ENCODE measurements around the gene RIN3. TPM values are rescaled to one million over a fixed set of nuclear protein-coding genes. Genes with fewer than 3 reads are reported as not detected.

RIN3 gene
- total RNA-seq, 3 donors from 2014 or later (not counting 1 experiment from before 2014, with no cell fraction given), result 248 to 289 (median 282) TPM

- H3K27ac Mint-ChIP-seq, result no peak overlapping the region
- no peak for DNase-seq
- peaks cover 25% of the 10 kb centered on the region for H3K4me1 ChIP-seq (ENCODE audit: control insufficient read depth, insufficient read depth, low read length)
- intact Hi-C loops (cut with micrococcal nuclease), result no loop called here
- 96% methylated on average over 9 of the region's 9 CpGs for WGBS (ENCODE audit: insufficient coverage)
- H3K27ac ChIP-seq (ENCODE audit: low read length), result no peak overlapping the region
- no peaks in the 10 kb centered on the region for H3K9me3 Mint-ChIP-seq
- H3K4me3 ChIP-seq (ENCODE audit: low read length), result no peak overlapping the region
- H3K4me1 Mint-ChIP-seq, result peaks cover 2 to 12% of the 10 kb centered on the region in 2 donors
- no peaks in the 10 kb centered on the region for H3K27me3 Mint-ChIP-seq (ENCODE audit: low read depth in 2 of 2)
- H3K36me3 Mint-ChIP-seq, result no peaks in the 10 kb centered on the region
- ATAC-seq, result no peak
- H3K36me3 ChIP-seq (ENCODE audit: control insufficient read depth, insufficient read depth, low read length), result no peaks in the 10 kb centered on the region
- no peaks in the 10 kb centered on the region for H3K9me3 ChIP-seq (ENCODE audit: control insufficient read depth, insufficient read depth, low read length)
- no peak for TF ChIP-seq CTCF (IDR thresholded peaks at IDR 0.05)
- no peak overlapping the region for H3K4me3 Mint-ChIP-seq
- no peaks in the 10 kb centered on the region for H3K27me3 ChIP-seq (ENCODE audit: control insufficient read depth, insufficient read depth, low read length)
Measured at GRCh38 chr14:92502541-92503286, 10.9 kb upstream of the RIN3 start.

- no peak overlapping the region for H3K27ac ChIP-seq (ENCODE audit: low read length)
- no peaks in the 10 kb centered on the region for H3K36me3 ChIP-seq (ENCODE audit: control insufficient read depth, insufficient read depth, low read length)
- no peak overlapping the region for H3K4me3 ChIP-seq (ENCODE audit: low read length)
- Mint-ChIP-seq H3K27ac (no peak overlapping the region), H3K9me3 (no peaks in the 10 kb centered on the region), H3K4me1 (peaks cover 0 to 12% of the 10 kb centered on the region in 2 donors), H3K27me3 (ENCODE audit: low read depth in 2 of 2) (no peaks in the 10 kb centered on the region), H3K4me3 (no peak overlapping the region), H3K36me3 (no peaks in the 10 kb centered on the region)
- H3K4me1 ChIP-seq (ENCODE audit: control insufficient read depth, insufficient read depth, low read length), result peaks cover 25% of the 10 kb centered on the region
- intact Hi-C loops (cut with micrococcal nuclease), result no loop called here
- H3K9me3 ChIP-seq (ENCODE audit: control insufficient read depth, insufficient read depth, low read length), result no peaks in the 10 kb centered on the region
- ATAC-seq (no peak), DNase-seq (no peak)
- TF ChIP-seq CTCF (IDR thresholded peaks at IDR 0.05), result no peak
- WGBS (ENCODE audit: insufficient coverage), result 97% methylated on average over 3 of the region's 4 CpGs
- H3K27me3 ChIP-seq (ENCODE audit: control insufficient read depth, insufficient read depth, low read length), result no peaks in the 10 kb centered on the region
Measured at GRCh38 chr14:92503756-92504491, 9.7 kb upstream of the RIN3 start.

GRCh38 chr14:92505826-92506225 is 7.8 kb upstream of the RIN3 start:
- 94% methylated on average over 5 of the region's 5 CpGs for WGBS (ENCODE audit: insufficient coverage)
- peaks cover 25% of the 10 kb centered on the region for H3K4me1 ChIP-seq (ENCODE audit: control insufficient read depth, insufficient read depth, low read length)
- ATAC-seq, result no peak

More at GRCh38 chr14:92505826-92506225, 7.8 kb upstream of the RIN3 start:
- peaks cover 3 to 12% of the 10 kb centered on the region in 2 donors for H3K4me1 Mint-ChIP-seq
- intact Hi-C loops (cut with micrococcal nuclease), result no loop called here
- Histone ChIP-seq H3K27ac (ENCODE audit: low read length) (no peak overlapping the region), H3K36me3 (ENCODE audit: control insufficient read depth, insufficient read depth, low read length) (no peaks in the 10 kb centered on the region), H3K9me3 (ENCODE audit: control insufficient read depth, insufficient read depth, low read length) (no peaks in the 10 kb centered on the region), H3K4me3 (ENCODE audit: low read length) (no peak overlapping the region), H3K27me3 (ENCODE audit: control insufficient read depth, insufficient read depth, low read length) (no peaks in the 10 kb centered on the region)
- H3K27ac Mint-ChIP-seq, result no peak overlapping the region
- H3K36me3 Mint-ChIP-seq, result no peaks in the 10 kb centered on the region
- no peak for DNase-seq
- TF ChIP-seq CTCF (IDR thresholded peaks at IDR 0.05), result no peak
- no peaks in the 10 kb centered on the region for H3K9me3 Mint-ChIP-seq
- H3K27me3 Mint-ChIP-seq (ENCODE audit: low read depth in 2 of 2), result no peaks in the 10 kb centered on the region
- H3K4me3 Mint-ChIP-seq, result no peak overlapping the region
